HG03432 (cell line): ENCODE results near the gene JAZF1.
A peak's percentile ranks its signal among the peaks of the same experiment; 100 is the strongest.

ENCODE experiments used
- ATAC-seq: cut with Tn5 transposase; IDR thresholded peaks from one replicate; pipeline ENCODE4 v1.9.1; 2021; ENCODE audit warnings: mild to moderate bottlenecking, moderate library complexity; ENCODE audit not compliant: unreplicated experiment

The JAZF1 gene

GRCh38 chr7:27991006-27991528 lies 189.5 kb downstream of the JAZF1 start:
- ATAC-seq: no peak

GRCh38 chr7:27976531-27976930 lies 204.1 kb downstream of the JAZF1 start:
- no peak for ATAC-seq

GRCh38 chr7:27973625-27974024 lies 207.0 kb downstream of the JAZF1 start:
- no peak for ATAC-seq

- ATAC-seq: no peak
These were observed 208.3 kb downstream of the JAZF1 start for GRCh38 chr7:27972276-27972675.

- ATAC-seq: no peak
These were observed 209.3 kb downstream of the JAZF1 start for GRCh38 chr7:27971171-27971812.

- no peak for ATAC-seq
These were observed 210.2 kb downstream of the JAZF1 start for GRCh38 chr7:27970350-27970749.

GRCh38 chr7:27969346-27969745 lies 211.2 kb downstream of the JAZF1 start:
- no peak for ATAC-seq

- peak; percentile 69 for ATAC-seq
These were observed 213.0 kb downstream of the JAZF1 start for GRCh38 chr7:27967639-27968038.

- ATAC-seq: no peak
These were observed 214.3 kb downstream of the JAZF1 start for GRCh38 chr7:27966219-27966780.

- no peak for ATAC-seq
These were observed 214.9 kb downstream of the JAZF1 start for GRCh38 chr7:27965650-27966049.

GRCh38 chr7:27964820-27965219 lies 215.8 kb downstream of the JAZF1 start:
- ATAC-seq: no peak

- no peak for ATAC-seq
These were observed 217.5 kb downstream of the JAZF1 start for GRCh38 chr7:27963056-27963455.

- ATAC-seq: no peak
These were observed 218.3 kb downstream of the JAZF1 start for GRCh38 chr7:27962273-27962672.

GRCh38 chr7:27961255-27961654 lies 219.3 kb downstream of the JAZF1 start:
- ATAC-seq: no peak

- no peak for ATAC-seq
These were observed 220.2 kb downstream of the JAZF1 start for GRCh38 chr7:27960415-27960814.

- no peak for ATAC-seq
These were observed 221.6 kb downstream of the JAZF1 start for GRCh38 chr7:27958933-27959548.

GRCh38 chr7:27955596-27955995 lies 225.0 kb downstream of the JAZF1 start:
- no peak for ATAC-seq

- ATAC-seq: no peak
These were observed 225.6 kb downstream of the JAZF1 start for GRCh38 chr7:27955011-27955410.

- no peak for ATAC-seq
These were observed 226.8 kb downstream of the JAZF1 start for GRCh38 chr7:27953777-27954176.

- no peak for ATAC-seq
These were observed 227.2 kb downstream of the JAZF1 start for GRCh38 chr7:27953361-27953760.

- no peak for ATAC-seq
These were observed 227.9 kb downstream of the JAZF1 start for GRCh38 chr7:27952456-27953285.
